Measurements from ENCODE around the gene SSUH2. TPM values are rescaled to one million over a fixed set of nuclear protein-coding genes. Genes with fewer than 3 reads are reported as not detected.

SSUH2 gene
- total RNA-seq, 2 experiments from 2014 or later, result 0.16 TPM; not detected in 1

- Histone ChIP-seq H3K36me3 (ENCODE audit: insufficient read depth, low read length) (no peaks in the 10 kb centered on the region), H4K20me1 (ENCODE audit: insufficient read depth, low read length) (no peaks in the 10 kb centered on the region), H3K9me2 (ENCODE audit: insufficient read depth, low read length) (no peaks in the 10 kb centered on the region), H2AFZ (ENCODE audit: low read length) (no peak overlapping the region), H3K79me2 (ENCODE audit: insufficient read depth, low read depth, low read length) (no peaks in the 10 kb centered on the region), H3K4me2 (ENCODE audit: low read length) (no peak overlapping the region), H3K9me3 (ENCODE audit: low read length) (no peaks in the 10 kb centered on the region), H3K4me3 (ENCODE audit: low read depth, low read length, poor library complexity, severe bottlenecking) (no peak overlapping the region), H3K27ac (ENCODE audit: low read depth, low read length, poor library complexity, severe bottlenecking) (no peak overlapping the region), H3K4me1 (ENCODE audit: insufficient read depth, low read length, poor library complexity, severe bottlenecking) (no peaks in the 10 kb centered on the region)
- no peak for TF ChIP-seq EZH2phosphoT487 (IDR thresholded peaks at IDR 0.05; ENCODE audit: borderline replicate concordance, low read depth, low read length)
- TF ChIP-seq, protein P1, sequence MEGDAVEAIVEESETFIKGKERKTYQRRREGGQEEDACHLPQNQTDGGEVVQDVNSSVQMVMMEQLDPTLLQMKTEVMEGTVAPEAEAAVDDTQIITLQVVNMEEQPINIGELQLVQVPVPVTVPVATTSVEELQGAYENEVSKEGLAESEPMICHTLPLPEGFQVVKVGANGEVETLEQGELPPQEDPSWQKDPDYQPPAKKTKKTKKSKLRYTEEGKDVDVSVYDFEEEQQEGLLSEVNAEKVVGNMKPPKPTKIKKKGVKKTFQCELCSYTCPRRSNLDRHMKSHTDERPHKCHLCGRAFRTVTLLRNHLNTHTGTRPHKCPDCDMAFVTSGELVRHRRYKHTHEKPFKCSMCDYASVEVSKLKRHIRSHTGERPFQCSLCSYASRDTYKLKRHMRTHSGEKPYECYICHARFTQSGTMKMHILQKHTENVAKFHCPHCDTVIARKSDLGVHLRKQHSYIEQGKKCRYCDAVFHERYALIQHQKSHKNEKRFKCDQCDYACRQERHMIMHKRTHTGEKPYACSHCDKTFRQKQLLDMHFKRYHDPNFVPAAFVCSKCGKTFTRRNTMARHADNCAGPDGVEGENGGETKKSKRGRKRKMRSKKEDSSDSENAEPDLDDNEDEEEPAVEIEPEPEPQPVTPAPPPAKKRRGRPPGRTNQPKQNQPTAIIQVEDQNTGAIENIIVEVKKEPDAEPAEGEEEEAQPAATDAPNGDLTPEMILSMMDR (conservative IDR thresholded peaks at IDR 0.05; ENCODE audit: low read length), result no peak
- POLR2A ChIA-PET, result no interaction called here
- CTCF ChIA-PET (ENCODE audit: unreplicated experiment), result no interaction called here
- no peak for DNase-seq (ENCODE audit: low spot score)
- intact Hi-C loops (cut with micrococcal nuclease; ENCODE audit: unreplicated experiment), result loop anchor here (2.0 kb wide), 2 partner anchors 181 to 299 kb away; no protein-coding TSS in a partner anchor
- BruUV-seq (replicated peaks), result no TSS peak
Measured at GRCh38 chr3:8623741-8624140, 20.9 kb downstream of the SSUH2 start.

DNA sequence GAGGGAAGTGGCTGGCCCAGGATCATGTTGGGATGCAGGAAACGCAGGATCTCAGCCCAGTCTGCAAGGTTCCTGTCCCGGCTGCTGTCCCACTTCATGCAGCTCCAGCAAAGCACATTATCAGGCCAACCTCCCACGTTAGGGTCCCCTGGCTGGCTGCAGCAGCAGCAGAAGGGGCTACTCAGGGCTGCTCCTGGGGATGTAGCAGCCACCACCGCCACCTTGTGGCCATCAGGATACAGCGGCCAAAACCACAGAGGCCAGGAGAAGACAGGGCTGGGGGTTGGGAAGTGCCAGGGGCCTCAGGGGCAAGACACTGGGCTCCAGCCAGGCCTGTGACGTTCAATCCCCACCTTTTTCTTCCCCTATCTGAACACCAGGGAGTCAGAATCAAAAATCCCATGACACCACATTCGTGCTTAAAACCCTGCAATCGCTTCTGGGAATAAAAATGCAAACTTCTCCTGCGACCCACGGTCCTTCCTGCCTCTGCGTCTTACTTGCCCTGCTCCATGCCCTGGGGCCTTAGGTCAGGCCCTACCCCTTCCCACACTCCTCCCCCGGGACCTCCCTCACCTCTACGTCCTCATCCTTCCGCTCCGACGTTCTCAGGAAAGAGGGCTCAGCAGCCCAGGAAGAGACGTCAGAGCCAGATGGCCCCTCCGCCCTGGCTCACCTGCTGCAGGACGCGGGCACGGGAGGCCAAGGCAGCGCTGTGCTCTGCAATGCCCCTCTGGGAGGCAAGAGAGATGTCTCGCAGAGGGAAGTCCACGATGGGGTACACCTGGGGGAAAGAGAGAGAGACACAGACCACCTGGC, 21.5 kb downstream of the SSUH2 start:
- BruUV-seq (replicated peaks), result no TSS peak
- H3K4me3 ChIP-seq (ENCODE audit: low read depth, low read length, poor library complexity, severe bottlenecking), result no peak overlapping the region
- no peaks in the 10 kb centered on the region for H4K20me1 ChIP-seq (ENCODE audit: insufficient read depth, low read length)
- H3K27ac ChIP-seq (ENCODE audit: low read depth, low read length, poor library complexity, severe bottlenecking), result no peak overlapping the region
- H3K9me3 ChIP-seq (ENCODE audit: low read length), result no peaks in the 10 kb centered on the region
- DNase-seq (ENCODE audit: low spot score), result peak; percentile 62
- no peaks in the 10 kb centered on the region for H3K4me1 ChIP-seq (ENCODE audit: insufficient read depth, low read length, poor library complexity, severe bottlenecking)
- ChIA-PET CTCF (ENCODE audit: unreplicated experiment) (no interaction called here), POLR2A (no interaction called here)
- H3K36me3 ChIP-seq (ENCODE audit: insufficient read depth, low read length), result no peaks in the 10 kb centered on the region
- intact Hi-C loops (cut with micrococcal nuclease; ENCODE audit: unreplicated experiment), result loop anchor here (2.0 kb wide), 2 partner anchors 180 to 298 kb away; no protein-coding TSS in a partner anchor
- no peak for TF ChIP-seq EZH2phosphoT487 (IDR thresholded peaks at IDR 0.05; ENCODE audit: borderline replicate concordance, low read depth, low read length)
- TF ChIP-seq, protein P1 (conservative IDR thresholded peaks at IDR 0.05; ENCODE audit: low read length), result peak; percentile 88
- H2AFZ ChIP-seq (ENCODE audit: low read length), result no peak overlapping the region
- no peaks in the 10 kb centered on the region for H3K9me2 ChIP-seq (ENCODE audit: insufficient read depth, low read length)
- H3K79me2 ChIP-seq (ENCODE audit: insufficient read depth, low read depth, low read length), result no peaks in the 10 kb centered on the region
- no peak overlapping the region for H3K4me2 ChIP-seq (ENCODE audit: low read length)

- H3K36me3 ChIP-seq (ENCODE audit: insufficient read depth, low read length), result no peaks in the 10 kb centered on the region
- TF ChIP-seq, protein P1 (conservative IDR thresholded peaks at IDR 0.05; ENCODE audit: low read length), result no peak
- TF ChIP-seq EZH2phosphoT487 (IDR thresholded peaks at IDR 0.05; ENCODE audit: borderline replicate concordance, low read depth, low read length), result no peak
Measured at GRCh38 chr3:8621872-8622271, 22.7 kb downstream of the SSUH2 start.

More at GRCh38 chr3:8621872-8622271, 22.7 kb downstream of the SSUH2 start:
- intact Hi-C loops (cut with micrococcal nuclease; ENCODE audit: unreplicated experiment), result loop anchor here (2.0 kb wide), 2 partner anchors 179 to 297 kb away; no protein-coding TSS in a partner anchor
- Histone ChIP-seq H3K4me3 (ENCODE audit: low read depth, low read length, poor library complexity, severe bottlenecking) (no peak overlapping the region), H3K27ac (ENCODE audit: low read depth, low read length, poor library complexity, severe bottlenecking) (no peak overlapping the region), H3K4me2 (ENCODE audit: low read length) (no peak overlapping the region), H3K9me2 (ENCODE audit: insufficient read depth, low read length) (no peaks in the 10 kb centered on the region), H4K20me1 (ENCODE audit: insufficient read depth, low read length) (no peaks in the 10 kb centered on the region), H3K79me2 (ENCODE audit: insufficient read depth, low read depth, low read length) (no peaks in the 10 kb centered on the region), H3K9me3 (ENCODE audit: low read length) (no peaks in the 10 kb centered on the region), H3K4me1 (ENCODE audit: insufficient read depth, low read length, poor library complexity, severe bottlenecking) (no peaks in the 10 kb centered on the region), H2AFZ (ENCODE audit: low read length) (no peak overlapping the region)
- no peak for DNase-seq (ENCODE audit: low spot score)
- BruUV-seq (replicated peaks), result no TSS peak
- POLR2A ChIA-PET, result no interaction called here
- CTCF ChIA-PET (ENCODE audit: unreplicated experiment), result no interaction called here

Measured in OCI-LY7 (cell line).